GM19397 (cell line): Measurements from ENCODE around the gene ALG6.

Experiments used
- ATAC-seq: cut with Tn5 transposase; IDR thresholded peaks from one replicate; pipeline ENCODE4 v1.9.1; 2021; ENCODE audit warnings: mild to moderate bottlenecking, moderate library complexity; ENCODE audit not compliant: unreplicated experiment

Gene ALG6

DNA sequence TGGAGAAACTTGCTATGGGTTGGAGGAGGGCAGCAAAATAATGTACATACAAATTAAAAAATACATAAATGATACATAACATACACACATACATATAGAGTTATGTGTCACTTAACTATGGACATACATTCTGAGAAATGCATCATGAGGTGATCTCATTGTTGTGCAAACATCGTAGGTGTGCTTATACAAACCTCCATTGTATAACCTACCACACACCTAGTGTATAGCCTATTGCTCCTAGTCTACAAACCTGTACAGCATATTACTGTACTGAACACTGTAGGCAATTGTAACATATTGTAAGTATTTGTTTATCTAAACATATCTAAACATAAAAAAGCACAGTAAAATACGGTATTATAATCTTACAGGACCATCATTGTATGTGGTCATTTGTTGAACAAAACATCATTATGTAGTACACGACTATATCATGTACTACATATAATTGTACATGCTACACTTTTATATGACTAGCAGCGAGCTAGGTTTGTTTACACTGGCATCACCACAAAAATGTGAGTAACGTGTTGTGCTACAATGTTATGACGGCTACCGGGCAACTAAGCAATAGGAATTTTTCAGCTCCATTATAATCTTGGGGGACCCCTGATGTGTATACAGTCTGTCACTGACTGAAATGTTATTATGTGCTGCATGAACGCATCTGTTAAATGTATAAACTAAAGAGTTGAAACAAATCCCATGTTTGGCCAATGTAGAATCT lies 120.1 kb downstream of the ALG6 start:
- ATAC-seq = no peak
